Keratinocyte (primary cell): ENCODE results near the gene RGL3.

Experiments
- EZH2 ChIP-seq: IDR thresholded peaks from one replicate; pipeline ENCODE4 v1.6.1; 2012; ENCODE audit warnings: inconsistent platforms, mild to moderate bottlenecking, low read length, moderate library complexity
- TF ChIP-seq, protein P1 (sequence below), 3 experiments: IDR thresholded peaks in 1 of 3; conservative IDR thresholded peaks in 1 of 3; optimal IDR thresholded peaks in 1 of 3; 2 replicates in 2 of 3; 3 replicates in 1 of 3; pipeline versions ENCODE3 to v1.5.1; 2011; ENCODE audit warnings: low read length in 3 of 3, mild to moderate bottlenecking in 3 of 3, moderate library complexity in 2 of 3, control low read depth in 1 of 3, inconsistent platforms in 1 of 3; ENCODE audit not compliant: insufficient read depth in 2 of 3; ENCODE audit errors: extremely low read depth in 1 of 3

DNA sequence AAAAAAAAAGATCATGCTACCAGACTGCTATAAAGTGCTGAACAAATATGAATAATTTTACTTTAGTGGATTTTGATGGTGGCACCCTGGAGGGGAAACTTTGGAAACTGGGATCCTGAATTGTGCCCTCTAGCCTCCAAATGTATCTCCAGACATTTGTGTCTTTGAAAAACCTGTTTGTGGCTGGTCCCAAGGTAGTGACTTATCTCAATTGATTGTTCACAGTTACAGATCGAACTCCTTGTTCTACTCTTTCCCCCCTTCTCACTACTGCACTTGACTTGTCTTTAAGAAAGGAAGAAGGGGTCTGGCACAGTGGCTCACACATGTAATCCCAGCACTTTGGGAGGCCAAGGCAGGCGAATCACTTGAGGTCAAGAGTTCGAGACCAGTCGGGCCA is 10.5 kb downstream of the RGL3 start:
- TF ChIP-seq EZH2 = no peak
- TF ChIP-seq, protein P1, sequence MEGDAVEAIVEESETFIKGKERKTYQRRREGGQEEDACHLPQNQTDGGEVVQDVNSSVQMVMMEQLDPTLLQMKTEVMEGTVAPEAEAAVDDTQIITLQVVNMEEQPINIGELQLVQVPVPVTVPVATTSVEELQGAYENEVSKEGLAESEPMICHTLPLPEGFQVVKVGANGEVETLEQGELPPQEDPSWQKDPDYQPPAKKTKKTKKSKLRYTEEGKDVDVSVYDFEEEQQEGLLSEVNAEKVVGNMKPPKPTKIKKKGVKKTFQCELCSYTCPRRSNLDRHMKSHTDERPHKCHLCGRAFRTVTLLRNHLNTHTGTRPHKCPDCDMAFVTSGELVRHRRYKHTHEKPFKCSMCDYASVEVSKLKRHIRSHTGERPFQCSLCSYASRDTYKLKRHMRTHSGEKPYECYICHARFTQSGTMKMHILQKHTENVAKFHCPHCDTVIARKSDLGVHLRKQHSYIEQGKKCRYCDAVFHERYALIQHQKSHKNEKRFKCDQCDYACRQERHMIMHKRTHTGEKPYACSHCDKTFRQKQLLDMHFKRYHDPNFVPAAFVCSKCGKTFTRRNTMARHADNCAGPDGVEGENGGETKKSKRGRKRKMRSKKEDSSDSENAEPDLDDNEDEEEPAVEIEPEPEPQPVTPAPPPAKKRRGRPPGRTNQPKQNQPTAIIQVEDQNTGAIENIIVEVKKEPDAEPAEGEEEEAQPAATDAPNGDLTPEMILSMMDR (optimal IDR thresholded peaks at IDR 0.05 in 1 of 3, IDR thresholded peaks at IDR 0.05 in 1 of 3, conservative IDR thresholded peaks at IDR 0.05 in 1 of 3; ENCODE audit: extremely low read depth in 1 of 3, insufficient read depth in 2 of 3, low read length in 3 of 3) = no peak
